NCI-H446 treated with DMSO at 0.1 percent for 48 hours (cell line): ENCODE data around the gene RPL35.

Experiments
- DNase-seq: peaks from one replicate; lab custom pipeline; 2025; lab: John Stamatoyannopoulos, UW

The RPL35 gene

GRCh38 chr9:124875501-124875900 is 13.7 kb upstream of the RPL35 start:
- DNase-seq = no peak

- DNase-seq = no peak
These were observed 11.9 kb upstream of the RPL35 start for GRCh38 chr9:124873664-124874063.

GRCh38 chr9:124871156-124871561 is 9.4 kb upstream of the RPL35 start:
- no peak for DNase-seq

DNA sequence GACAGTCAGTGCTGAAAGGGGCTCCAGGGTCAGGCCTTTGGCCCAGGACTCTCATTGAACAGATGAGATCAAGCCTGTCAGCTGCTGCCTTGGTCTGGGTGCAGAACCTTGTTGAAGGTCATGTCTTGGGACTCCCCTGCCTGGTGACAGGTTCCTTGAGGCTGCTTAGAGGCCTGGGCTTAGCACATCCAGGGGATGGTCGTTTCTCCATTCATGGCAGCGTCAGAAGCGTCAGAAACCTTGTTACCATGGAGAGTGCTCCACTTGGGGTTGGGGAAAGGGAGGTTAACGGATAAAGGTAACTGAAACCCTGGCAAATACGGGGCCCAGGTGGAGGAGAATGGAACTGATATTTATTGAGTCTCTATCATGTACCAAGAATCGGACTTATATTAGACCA is 9.0 kb upstream of the RPL35 start:
- DNase-seq = no peak

GRCh38 chr9:124869986-124870560 is 8.3 kb upstream of the RPL35 start:
- DNase-seq = no peak

DNA sequence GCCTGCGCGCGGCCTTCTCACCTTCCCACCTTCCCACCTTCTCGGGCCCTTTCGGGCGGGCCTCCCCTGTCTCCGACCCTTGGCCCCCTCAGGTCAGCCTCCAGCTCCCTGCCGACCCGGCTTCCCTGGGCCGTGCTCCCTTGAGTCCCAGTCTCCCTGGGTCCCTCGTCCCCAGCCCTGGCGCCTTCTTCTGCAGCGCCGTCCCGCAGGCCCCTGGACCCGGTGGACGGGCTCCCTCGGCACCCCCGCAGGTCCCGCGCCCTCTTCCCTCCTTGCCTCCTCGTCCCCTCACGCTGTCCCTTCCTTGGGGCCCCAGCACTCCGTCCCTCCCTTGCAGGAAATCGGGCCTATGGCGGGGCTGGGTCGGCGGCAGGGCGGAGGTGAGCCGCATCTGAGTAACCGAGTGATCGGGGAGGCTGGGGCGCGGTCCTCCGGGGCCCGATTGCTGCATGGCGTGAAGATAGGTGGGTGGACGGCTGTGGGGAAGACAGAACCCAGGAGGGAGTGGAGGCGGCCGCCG is 7.8 kb upstream of the RPL35 start:
- no peak for DNase-seq

DNA sequence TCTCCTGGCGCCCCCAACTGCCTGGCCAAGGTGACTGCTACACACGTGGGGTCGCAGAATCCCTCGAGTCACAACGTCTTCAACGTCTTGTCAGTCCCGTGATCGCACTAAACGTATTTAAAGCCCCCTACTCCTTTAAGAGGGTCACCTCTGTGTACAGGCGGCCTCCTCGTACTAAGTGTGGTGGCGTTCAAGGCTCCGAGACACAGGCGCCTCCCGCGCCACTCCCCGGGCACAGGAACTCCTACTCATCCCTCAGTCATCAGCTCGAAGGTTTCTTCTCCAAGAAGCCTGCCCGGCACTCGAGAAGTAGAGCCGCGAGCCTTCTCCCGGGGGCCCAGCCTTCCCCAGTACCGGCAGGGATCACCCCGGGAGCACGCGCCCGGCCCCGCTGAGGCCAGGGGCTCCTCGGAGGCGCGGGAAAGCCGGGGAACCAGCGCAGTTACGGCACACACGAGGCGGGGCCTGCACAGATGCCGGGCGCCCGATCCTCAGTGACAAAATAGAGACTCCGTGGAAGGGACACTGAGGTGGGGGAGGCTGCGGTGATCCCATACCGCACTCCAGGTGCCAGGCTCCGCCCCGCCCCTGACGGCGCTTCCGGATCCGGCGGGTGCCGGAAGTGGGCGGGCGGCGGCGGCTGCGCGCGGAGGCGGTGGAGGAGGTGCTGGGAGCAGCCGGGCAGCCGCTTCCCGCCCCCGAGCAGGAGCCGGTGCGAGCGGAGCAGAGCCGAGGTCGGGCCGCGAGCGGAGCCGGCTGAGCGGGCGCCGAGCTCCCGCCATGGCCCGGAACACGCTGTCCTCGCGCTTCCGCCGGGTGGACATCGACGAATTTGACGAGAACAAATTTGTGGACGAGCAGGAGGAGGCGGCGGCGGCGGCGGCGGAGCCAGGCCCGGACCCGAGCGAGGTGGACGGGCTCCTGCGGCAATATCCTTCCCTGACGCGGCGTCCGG is 7.0 kb upstream of the RPL35 start:
- DNase-seq = peak; percentile 15

GRCh38 chr9:124863371-124863871 is 1.7 kb upstream of the RPL35 start:
- no peak for DNase-seq

DNA sequence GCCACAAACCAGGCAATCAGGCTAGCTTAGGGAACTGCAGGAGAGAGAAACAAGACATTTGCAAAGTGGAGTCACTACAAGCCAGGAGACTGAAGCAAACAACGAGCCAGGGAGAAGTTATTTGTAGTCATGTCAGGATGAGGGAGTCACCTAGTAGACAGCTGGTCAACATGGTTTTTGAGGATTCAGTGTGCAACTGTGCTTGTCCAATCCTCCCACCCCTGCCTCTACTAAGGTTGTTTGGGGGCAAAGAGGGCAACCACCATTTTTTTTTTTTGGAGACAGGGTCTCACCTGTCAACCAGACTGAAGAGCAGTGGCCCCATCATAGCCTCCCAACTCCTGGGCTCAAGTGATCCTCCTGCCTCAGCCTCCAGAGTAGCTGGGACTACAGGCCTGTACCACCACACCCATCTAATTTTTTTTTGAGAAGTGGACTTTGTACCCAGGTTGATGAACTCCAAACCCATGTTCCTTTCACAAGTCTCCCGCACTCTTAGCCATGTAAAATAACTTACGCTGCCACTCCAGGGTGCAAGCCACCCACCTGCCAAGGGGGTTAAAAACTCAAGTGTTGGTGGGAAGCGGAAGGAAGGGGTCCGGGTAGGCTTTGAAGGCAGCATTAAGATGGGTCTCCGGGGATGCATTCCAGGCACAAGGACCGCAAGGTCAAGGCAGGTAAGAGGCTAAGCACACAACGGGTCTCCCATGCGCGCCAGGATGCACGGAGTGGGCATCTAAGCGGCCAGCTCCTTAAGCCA is 995 bp downstream of the RPL35 start:
- DNase-seq = no peak

DNA sequence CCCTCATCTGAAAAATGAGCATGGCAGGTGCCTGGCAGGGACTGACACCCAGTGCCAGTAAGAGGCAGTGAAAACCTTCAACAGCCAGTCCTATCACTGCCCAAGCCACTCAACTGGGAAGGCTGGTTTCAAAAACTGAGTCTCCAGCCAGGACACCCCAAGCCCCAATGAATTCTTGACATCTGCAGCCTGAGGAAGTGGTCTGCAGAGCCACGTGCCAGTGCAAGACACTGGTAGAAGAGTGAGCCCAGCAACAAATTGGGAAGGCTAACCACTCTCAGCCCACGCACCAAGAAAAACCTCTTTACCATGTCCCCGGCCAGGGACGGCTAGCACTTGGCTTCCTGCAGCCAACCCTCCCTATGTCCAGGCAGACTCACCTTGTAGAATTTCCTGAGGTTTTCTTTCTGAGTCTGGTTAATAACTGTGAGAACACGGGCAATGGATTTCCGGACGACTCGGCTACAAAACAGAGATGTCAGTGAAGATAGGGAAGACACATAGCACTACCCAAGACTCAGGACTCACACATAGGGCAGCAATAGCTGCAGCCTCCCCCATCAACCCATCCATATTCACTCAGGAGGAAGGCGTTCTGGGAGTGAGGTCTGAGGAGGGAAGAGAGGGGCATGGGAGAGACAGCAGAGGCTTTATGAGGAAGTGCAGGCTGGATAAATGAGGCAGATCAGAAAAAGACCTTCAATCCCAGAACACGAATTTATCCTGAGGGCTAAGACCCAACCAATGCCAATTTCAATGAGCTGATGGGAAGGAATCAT is 1.8 kb downstream of the RPL35 start:
- no peak for DNase-seq

- DNase-seq = no peak
These were observed 3.3 kb downstream of the RPL35 start for GRCh38 chr9:124858330-124859046.

- no peak for DNase-seq
These were observed 4.1 kb downstream of the RPL35 start for GRCh38 chr9:124857533-124858162.

DNA sequence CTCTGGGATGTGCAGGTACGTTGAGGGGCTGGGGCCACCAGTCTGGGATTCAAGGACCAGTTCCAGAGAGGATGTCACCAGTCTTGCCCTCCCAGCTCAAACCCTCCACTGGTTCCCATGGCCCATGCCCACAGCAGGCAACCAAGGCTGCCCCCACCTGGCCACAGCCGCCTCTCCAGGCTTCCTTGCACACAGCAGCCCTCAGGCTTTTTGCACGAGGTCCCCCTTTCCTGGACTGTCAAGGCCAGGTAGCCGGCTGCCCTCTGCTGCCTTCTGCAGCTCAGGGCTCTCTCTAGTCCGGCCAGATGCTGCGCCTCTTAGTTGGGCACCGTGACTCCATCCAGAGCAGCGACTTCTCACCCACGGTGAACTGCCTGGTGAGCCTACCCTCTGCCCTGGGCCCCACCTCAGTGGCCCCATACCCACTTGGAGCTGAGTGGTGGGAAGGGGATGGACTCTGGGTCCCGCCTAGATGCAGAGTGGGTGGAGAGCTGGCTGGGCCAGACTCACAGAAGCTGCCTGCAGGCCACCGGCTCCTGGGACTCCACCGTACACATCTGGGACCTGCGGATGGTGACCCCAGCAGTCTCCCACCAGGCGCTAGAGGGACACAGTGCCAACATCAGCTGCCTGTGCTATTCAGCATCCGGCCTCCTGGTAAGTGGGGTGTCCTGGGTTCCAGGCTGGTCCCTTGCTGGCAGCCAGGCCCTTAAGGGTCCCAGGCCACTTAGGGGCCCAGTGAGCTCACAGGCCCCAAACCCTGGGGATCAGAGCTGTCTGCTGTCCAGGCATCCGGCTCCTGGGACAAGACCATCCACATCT is 5.6 kb downstream of the RPL35 start:
- no peak for DNase-seq

GRCh38 chr9:124855566-124855943 is 6.2 kb downstream of the RPL35 start:
- DNase-seq = no peak

- DNase-seq = no peak
These were observed 6.9 kb downstream of the RPL35 start for GRCh38 chr9:124854822-124855221.

GRCh38 chr9:124854161-124854560 is 7.6 kb downstream of the RPL35 start:
- no peak for DNase-seq

DNA sequence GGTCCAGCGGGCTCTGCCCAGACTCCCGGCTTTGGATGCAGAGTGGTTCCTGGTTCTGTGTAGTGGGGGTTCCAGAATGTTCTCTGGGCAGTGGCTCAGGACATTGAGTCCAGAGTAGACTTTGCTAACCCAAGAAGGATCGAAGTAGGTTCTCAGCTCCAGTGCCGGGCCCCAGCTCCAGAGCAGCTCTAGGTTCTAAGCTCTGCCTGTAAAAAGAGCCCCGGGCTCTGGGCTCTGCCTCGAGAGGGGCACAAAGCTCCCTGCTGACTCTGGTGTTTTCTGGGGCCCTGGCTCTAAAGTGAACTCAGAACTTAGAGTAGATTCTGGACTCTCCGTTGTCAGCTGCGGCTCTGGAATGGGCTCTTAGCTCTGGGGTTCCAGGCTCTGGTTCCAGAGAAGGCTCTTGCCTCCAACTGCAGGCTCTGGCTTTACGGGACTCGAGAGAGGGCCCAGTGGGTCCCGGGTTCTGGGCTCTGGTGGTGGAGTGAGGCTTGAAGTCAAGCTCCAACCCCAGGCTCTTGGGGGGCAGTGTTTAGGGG is 8.1 kb downstream of the RPL35 start:
- no peak for DNase-seq

GRCh38 chr9:124852829-124853531 is 8.8 kb downstream of the RPL35 start, which contains the start of gene WDR38:
WDR38 (plus strand) TSS chr9:124853460; CDS start chr9:124853532, 72 bp downstream.
- DNase-seq = no peak
